HepG2 (cell line): ENCODE results near the gene ADCY5. TPM values are rescaled to one million over a fixed set of nuclear protein-coding genes. Genes with fewer than 3 reads are reported as not detected.

Experiments used
- ATAC-seq: fragments of 200-7000 bp; cut with Tn5 transposase; 3 replicates; pipeline ENCODE4 v1.9.1; 2020; ENCODE audit warnings: mild to moderate bottlenecking, moderate library complexity
- BruUV-seq: library from RNA; stranded (reverse); fragments of 400-500 nt; replicated peaks from 2 replicates; lab custom pipeline; 2021; lab: Mats Ljungman, UMichigan
- CTCF ChIA-PET: fragments of 300-600 bp; formaldehyde crosslinking; extraction: SDS; loops from one replicate; lab custom pipeline; 2021; ENCODE audit warnings: low total read pairs, inconsistent platforms, low intra/inter-chr PET ratio; lab: Yijun Ruan, JAX
- POLR2A ChIA-PET: fragments of 350-600 bp; sonication (Branson Sonifier 250); formaldehyde crosslinking; loops from one replicate; lab custom pipeline; 2020; ENCODE audit warnings: antibody characterized with exemption, inconsistent platforms; lab: Yijun Ruan, JAX
- DNase-seq: peaks from one replicate; pipeline ENCODE4 v3.0.0-alpha.2; 2015; ENCODE audit warnings: low spot score
- FAIRE-seq: peaks from 3 replicates; lab custom pipeline; 2011; peaks lifted over from hg19 to GRCh38; lab: Jason Lieb, UNC
- H2AFZ ChIP-seq: one replicate; pipeline ENCODE4 v1.6.1; 2011; ENCODE audit warnings: low read length, inconsistent platforms
- H3K27ac ChIP-seq: fragments of 300-600 bp; 3 replicates; pipeline ENCODE4 v1.8.0; 2011; ENCODE audit warnings: mixed run types, mild to moderate bottlenecking, mixed read lengths, low read length, inconsistent platforms; ENCODE audit not compliant: insufficient read depth; ENCODE audit errors: extremely low read length
- H3K27me3 ChIP-seq, 2 experiments: fragments of 200-600 bp in 1 of 2; 2 replicates in 1 of 2; 3 replicates in 1 of 2; pipeline versions ENCODE4 v1.6.0 to v1.8.0; 2011; ENCODE audit warnings: low read length in 2 of 2, mild to moderate bottlenecking in 2 of 2, moderate library complexity in 2 of 2, inconsistent platforms in 1 of 2; ENCODE audit not compliant: insufficient read depth in 2 of 2, control insufficient read depth in 1 of 2
- H3K36me3 ChIP-seq, 2 experiments: fragments of 200-600 bp in 1 of 2; replicated peaks in 1 of 2; 2 replicates in 1 of 2; 3 replicates in 1 of 2; pipeline versions ENCODE4 v1.5.1 to v1.8.0; 2011; ENCODE audit warnings: low read length in 2 of 2, inconsistent platforms in 1 of 2; ENCODE audit not compliant: insufficient read depth in 2 of 2, control insufficient read depth in 1 of 2
- H3K4me1 ChIP-seq: 2 replicates; pipeline ENCODE4 v1.5.1; 2012; ENCODE audit warnings: low read length, inconsistent platforms; ENCODE audit not compliant: insufficient read depth
- H3K4me2 ChIP-seq: 2 replicates; pipeline ENCODE4 v1.6.0; 2011; ENCODE audit warnings: low read depth, low read length, inconsistent platforms
- H3K4me3 ChIP-seq, 3 experiments: fragments of 200-600 bp in 1 of 3; sonication (generic), shearing (Covaris generic) in 1 of 3; replicated peaks in 1 of 3; 2 replicates each; pipeline ENCODE4 v1.5.1; 2011 to 2016; ENCODE audit warnings: low read length in 3 of 3, inconsistent platforms in 2 of 3, low read depth in 2 of 3, mild to moderate bottlenecking in 2 of 3, control low read depth in 1 of 3, mixed read lengths in 1 of 3; ENCODE audit not compliant: insufficient read depth in 1 of 3
- H3K79me2 ChIP-seq: one replicate; pipeline ENCODE4 v1.6.1; 2011; ENCODE audit warnings: low read length, inconsistent platforms; ENCODE audit not compliant: insufficient read depth
- H3K9ac ChIP-seq: 2 replicates; pipeline ENCODE4 v1.6.0; 2011; ENCODE audit warnings: mild to moderate bottlenecking, low read depth, low read length, inconsistent platforms; ENCODE audit not compliant: insufficient read depth
- H3K9me3 ChIP-seq: 2 replicates; pipeline ENCODE4 v1.5.1; 2012; ENCODE audit warnings: mild to moderate bottlenecking, low read length
- H4K20me1 ChIP-seq: 2 replicates; pipeline ENCODE4 v1.6.0; 2011; ENCODE audit warnings: inconsistent platforms, mild to moderate bottlenecking, low read length, moderate library complexity; ENCODE audit not compliant: insufficient read depth
- CTCF ChIP-seq: sonication (generic); formaldehyde crosslinking; IDR thresholded peaks from 2 replicates; pipeline ENCODE4 v1.5.0; 2020; ENCODE audit warnings: mild to moderate bottlenecking, missing genetic modification reagents, moderate library complexity
- FOXO1 ChIP-seq: sonication (generic); formaldehyde crosslinking; IDR thresholded peaks from 2 replicates; pipeline ENCODE4 v1.4.0; 2020; ENCODE audit warnings: missing genetic modification reagents
- HDAC2 ChIP-seq: sonication (generic); formaldehyde crosslinking; IDR thresholded peaks from 2 replicates; pipeline ENCODE4 v1.4.0; 2020; ENCODE audit warnings: missing genetic modification reagents
- ZBTB4 ChIP-seq: sonication (generic); formaldehyde crosslinking; IDR thresholded peaks from 2 replicates; pipeline ENCODE4 v1.4.0; 2020; ENCODE audit warnings: missing genetic modification reagents, mild to moderate bottlenecking, borderline replicate concordance
- WGBS: methylation state at CpG from one replicate; pipeline ENCODE4 v1.1.6; 2017; ENCODE audit warnings: low lambda C conversion rate; 5-methylcytosine and 5-hydroxymethylcytosine counted together
- in situ Hi-C: cut with HindIII; loops from 2 replicates; pipeline ENCODE4 v1.10.0; 2017; ENCODE audit warnings: low pct_unique_long_range_greater_than_20kb; ENCODE audit not compliant: extremely low pct_ligation_motif_present
- intact Hi-C: fragments of 100-400 bp; cut with micrococcal nuclease; formaldehyde crosslinking; loops from one replicate; pipeline ENCODE4 v1.10.0; 2022; ENCODE audit not compliant: unreplicated experiment
- polyA plus RNA-seq, 8 experiments: library from polyadenylated mRNA; depleted of rRNA in 3 of 8; stranded (reverse) in 7 of 8; unstranded in 1 of 8; fragments of >200 nt; fragmentation: Illumina TruSeq in 4 of 8; extraction: Trizol in 4 of 8; gene quantifications; 2 replicates each; pipeline versions ENCODE4 v1.2.1 to v1.2.3, GENCODE V29; 2011 to 2016; ENCODE audit warnings: low read depth in 4 of 8, missing spikeins in 1 of 8, mixed read lengths in 1 of 8; ENCODE audit not compliant: insufficient read depth in 1 of 8
- total RNA-seq, 5 experiments: library from RNA; depleted of rRNA; stranded (reverse); fragments of >200 nt; fragmentation: Illumina TruSeq; extraction: Trizol; gene quantifications; 2 replicates each; pipeline ENCODE4 v1.2.3, GENCODE V29; 2016; ENCODE audit warnings: low read depth in 1 of 5

The ADCY5 gene
- total and polyA plus RNA-seq, 2 of the 13 experiments (the other 11 are each of a cell fraction or from before 2014, with no cell fraction given): not detected

GRCh38 chr3:123379041-123379830 is 69.7 kb downstream of the ADCY5 start:
- 14% methylated on average over 11 of the region's 11 CpGs for WGBS
- Histone ChIP-seq H3K27me3 (peaks cover 2 to 14% of the 10 kb centered on the region in 2 experiments; a peak in 2 of 5 replicates), H3K4me3 (no peak overlapping the region), H4K20me1 (no peaks in the 10 kb centered on the region), H3K79me2 (no peaks in the 10 kb centered on the region), H3K9ac (no peak overlapping the region), H3K36me3 (no peaks in the 10 kb centered on the region), H3K9me3 (no peaks in the 10 kb centered on the region), H3K4me2 (no peak overlapping the region), H3K4me1 (no peaks in the 10 kb centered on the region), H2AFZ (no peak overlapping the region), H3K27ac (no peak overlapping the region)
- TF ChIP-seq ZBTB4 (CRISPR knock-in tag): no peak
- no peak for TF ChIP-seq HDAC2 (CRISPR knock-in tag)
- ChIA-PET POLR2A (no interaction called here), CTCF (no interaction called here)
- in situ Hi-C loops: no loop called here
- no TSS peak for BruUV-seq
- DNase-seq: no peak
- ATAC-seq: no peak
- intact Hi-C loops: no loop called here
- FAIRE-seq: no peak

GRCh38 chr3:123378409-123378915 is 70.4 kb downstream of the ADCY5 start:
- no peak overlapping the region for H3K9ac ChIP-seq
- ATAC-seq: no peak
- peaks cover 2 to 14% of the 10 kb centered on the region in 2 experiments; a peak in 2 of 5 replicates for H3K27me3 ChIP-seq
- no peaks in the 10 kb centered on the region for H3K4me1 ChIP-seq
- H3K79me2 ChIP-seq: no peaks in the 10 kb centered on the region
- H3K27ac ChIP-seq: no peak overlapping the region
- H3K4me2 ChIP-seq: no peak overlapping the region
- no peak for DNase-seq
- BruUV-seq: no TSS peak
- TF ChIP-seq CTCF (CRISPR knock-in tag) (peak; percentile 11; the same call in 1 of the 2 replicates), FOXO1 (CRISPR knock-in tag) (no peak)
- in situ Hi-C loops: no loop called here
- H4K20me1 ChIP-seq: no peaks in the 10 kb centered on the region
- POLR2A ChIA-PET: no interaction called here
- FAIRE-seq: no peak
- H2AFZ ChIP-seq: no peak overlapping the region
- H3K4me3 ChIP-seq: no peak overlapping the region
- WGBS: 16% methylated on average over 7 of the region's 8 CpGs
- H3K36me3 ChIP-seq: no peaks in the 10 kb centered on the region
- H3K9me3 ChIP-seq: no peaks in the 10 kb centered on the region
- intact Hi-C loops: no loop called here
- CTCF ChIA-PET: no interaction called here
